GM12878 (cell line): ENCODE results near the gene KICS2. TPM values are rescaled to one million over a fixed set of nuclear protein-coding genes. Genes with fewer than 3 reads are reported as not detected.

ENCODE experiments used
- BCL3 ChIP-seq: IDR thresholded peaks from 2 replicates; pipeline ENCODE4 v1.6.1; 2011; ENCODE audit warnings: borderline replicate concordance, low read depth, mild to moderate bottlenecking, moderate library complexity, low read length; ENCODE audit not compliant: insufficient read depth, poor library complexity, severe bottlenecking
- BHLHE40 ChIP-seq, 2 experiments: fragments of 450-650 bp in 1 of 2; IDR thresholded peaks; 2 replicates each; pipeline ENCODE4 v1.6.1; 2011 to 2017; ENCODE audit warnings: low read depth in 2 of 2, borderline replicate concordance in 1 of 2, improper control_type of control experiment in 1 of 2, low read length in 1 of 2, mild to moderate bottlenecking in 1 of 2
- CBFB ChIP-seq: IDR thresholded peaks from 2 replicates; pipeline ENCODE4 v1.6.1; 2016; ENCODE audit warnings: antibody characterized with exemption, low read depth
- CHD1 ChIP-seq: IDR thresholded peaks from 2 replicates; pipeline ENCODE4 v1.6.1; 2012; ENCODE audit warnings: low read depth, low read length, improper control_type of control experiment
- EP300 ChIP-seq, 2 experiments: fragments of 150-350 bp in 1 of 2; IDR thresholded peaks; 2 replicates each; pipeline ENCODE4 v1.6.1; 2011 to 2012; ENCODE audit warnings: low read depth in 2 of 2, low read length in 2 of 2, borderline replicate concordance in 1 of 2, improper control_type of control experiment in 1 of 2, inconsistent platforms in 1 of 2; ENCODE audit not compliant: control insufficient read depth in 1 of 2
- FOS ChIP-seq: IDR thresholded peaks from 3 replicates; pipeline ENCODE4 v1.6.1; 2011; ENCODE audit warnings: borderline replicate concordance; ENCODE audit not compliant: insufficient read length; ENCODE audit errors: extremely low read depth
- HCFC1 ChIP-seq: fragments of 150-350 bp; IDR thresholded peaks from 2 replicates; pipeline ENCODE4 v1.6.1; 2014; ENCODE audit warnings: low read length
- LARP7 ChIP-seq: fragments of 450-650 bp; IDR thresholded peaks from 2 replicates; pipeline ENCODE4 v1.6.1; 2017; ENCODE audit warnings: mild to moderate bottlenecking
- NFXL1 ChIP-seq: fragments of 450-650 bp; IDR thresholded peaks from 2 replicates; pipeline ENCODE4 v1.6.1; 2017; ENCODE audit warnings: antibody characterized with exemption, mild to moderate bottlenecking, borderline replicate concordance
- PRDM15 ChIP-seq: fragments of 450-650 bp; formaldehyde crosslinking; IDR thresholded peaks from 2 replicates; pipeline ENCODE4 v1.4.0; 2020; ENCODE audit warnings: mild to moderate bottlenecking, moderate library complexity
- RAD21 ChIP-seq: IDR thresholded peaks from 2 replicates; pipeline ENCODE4 v1.6.1; 2011; ENCODE audit warnings: mild to moderate bottlenecking, low read depth, low read length, moderate library complexity; ENCODE audit not compliant: insufficient read depth
- polyA plus RNA-seq, 11 experiments: library from polyadenylated mRNA; depleted of rRNA in 4 of 11; unstranded in 6 of 11; stranded (reverse) in 5 of 11; fragments of >200 nt; fragmentation: Nextera tagmentation in 4 of 11; fragmentation: Illumina TruSeq in 1 of 11; extraction: Ambion mirVana in 4 of 11; extraction: Trizol in 1 of 11; gene quantifications; 1 replicate in 1 of 11; 2 replicates in 10 of 11; pipeline versions ENCODE4 v1.2.1 to v1.2.3, GENCODE V29; 2011 to 2016; ENCODE audit warnings: inconsistent platforms in 2 of 11, missing spikeins in 2 of 11, low read depth in 1 of 11
- total RNA-seq, 4 experiments: library from RNA; depleted of rRNA in 3 of 4; stranded (reverse); fragments of >200 nt in 3 of 4; fragmentation: Illumina TruSeq in 1 of 4; extraction: Trizol in 1 of 4; gene quantifications; 2 replicates each; pipeline versions ENCODE4 v1.2.1 to v1.2.3, GENCODE V29; 2013 to 2021

Gene KICS2
- total and polyA plus RNA-seq, 10 of the 15 experiments (the other 5 are each of a cell fraction or from before 2014, with no cell fraction given), result 3.9 to 13.1 (median 9.5) TPM

DNA sequence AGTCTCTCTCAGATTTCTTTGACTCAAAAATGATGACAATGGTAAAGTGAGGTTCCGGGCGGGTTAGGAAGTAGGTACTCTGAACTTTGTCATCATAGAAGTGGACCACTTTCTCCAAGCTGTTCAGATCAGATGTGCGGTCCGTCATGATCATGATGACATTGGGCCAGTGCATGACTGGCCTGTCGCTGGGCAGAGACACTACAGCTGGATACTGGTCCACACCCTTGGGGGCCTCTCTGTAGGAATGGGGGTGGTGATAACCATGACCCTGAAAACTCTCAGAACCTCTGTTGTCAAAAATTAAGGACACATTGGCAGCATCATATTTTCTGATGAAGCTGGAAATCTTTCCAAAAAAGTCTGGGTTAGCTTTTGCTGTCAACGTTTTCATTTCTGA is 28.2 kb downstream of the KICS2 start (continued):
- TF ChIP-seq PRDM15 (CRISPR knock-in tag), result no peak
- TF ChIP-seq BCL3, result no peak
- TF ChIP-seq CHD1, result no peak
- no peak for TF ChIP-seq RAD21
- TF ChIP-seq BHLHE40 (IDR thresholded peaks at IDR 0.05; ENCODE audit: borderline replicate concordance in 1 of 2, low read depth in 2 of 2, low read length in 1 of 2), result no peak
- no peak for TF ChIP-seq EP300 (IDR thresholded peaks at IDR 0.05; ENCODE audit: borderline replicate concordance in 1 of 2, control insufficient read depth in 1 of 2, low read depth in 2 of 2, low read length in 2 of 2)
- TF ChIP-seq NFXL1, result no peak
- no peak for TF ChIP-seq FOS
- TF ChIP-seq LARP7, result no peak
- TF ChIP-seq HCFC1, result no peak
- TF ChIP-seq CBFB, result no peak
